HEK293 (cell line): ENCODE results near the gene BDP1.
"Not testable (repeated sequence)": the region's sequence is repeated elsewhere in the genome, so short reads cannot be mapped to it uniquely, and the experiment has no call there.

Experiments used
- CTCF ChIA-PET: fragments of 350-600 bp; formaldehyde crosslinking; extraction: SDS; loops from one replicate; lab custom pipeline; 2021; ENCODE audit warnings: antibody characterized with exemption; lab: Yijun Ruan, JAX
- POLR2A ChIA-PET: fragments of 300-600 bp; formaldehyde crosslinking; extraction: SDS; loops from one replicate; lab custom pipeline; 2020; ENCODE audit warnings: antibody characterized with exemption, inconsistent platforms; lab: Yijun Ruan, JAX
- H3K27ac ChIP-seq: fragments of 200-500 bp; sonication (Bioruptor generic); 2 replicates; pipeline ENCODE4 v1.5.1; 2014; ENCODE audit warnings: low read depth, low read length, control low read depth, inconsistent platforms; ENCODE audit errors: extremely low read depth
- H3K36me3 ChIP-seq, 2 experiments: fragments of 200-500 bp in 1 of 2; sonication (Bioruptor generic) in 1 of 2; 1 replicate in 1 of 2; 2 replicates in 1 of 2; pipeline ENCODE4 v1.5.1; 2014 to 2017; ENCODE audit warnings: inconsistent platforms in 2 of 2, low read length in 2 of 2; ENCODE audit not compliant: control insufficient read depth in 2 of 2, insufficient read depth in 1 of 2
- H3K4me1 ChIP-seq: fragments of 200-500 bp; sonication (Bioruptor generic); 2 replicates; pipeline ENCODE4 v1.5.1; 2014; ENCODE audit warnings: mild to moderate bottlenecking, low read length, inconsistent platforms; ENCODE audit not compliant: control insufficient read depth, insufficient read depth
- H3K4me3 ChIP-seq: 2 replicates; pipeline ENCODE4 v1.5.1; 2011; ENCODE audit warnings: low read depth, mild to moderate bottlenecking, control low read depth, low read length, moderate library complexity
- H3K9me3 ChIP-seq: fragments of 200-500 bp; sonication (Bioruptor generic); 2 replicates; pipeline ENCODE4 v1.5.1; 2014; ENCODE audit warnings: low read depth, low read length, inconsistent platforms; ENCODE audit not compliant: control insufficient read depth, insufficient read depth
- KLF8 ChIP-seq: fragments of 450-650 bp; formaldehyde crosslinking; IDR thresholded peaks from 2 replicates; pipeline ENCODE4 v1.5.1; 2016; ENCODE audit warnings: missing biosample characterization, missing genetic modification characterization
- OSR2 ChIP-seq: fragments of 450-650 bp; formaldehyde crosslinking; IDR thresholded peaks from 2 replicates; pipeline ENCODE4 v1.5.1; 2016; ENCODE audit warnings: missing biosample characterization, missing genetic modification characterization
- PRDM6 ChIP-seq: fragments of 450-650 bp; formaldehyde crosslinking; IDR thresholded peaks from 2 replicates; pipeline ENCODE4 v1.5.1; 2017; ENCODE audit warnings: missing biosample characterization, missing genetic modification characterization
- SCRT2 ChIP-seq: fragments of 450-650 bp; formaldehyde crosslinking; IDR thresholded peaks from 2 replicates; pipeline ENCODE4 v1.5.1; 2016; ENCODE audit warnings: missing biosample characterization, missing genetic modification characterization
- ZNF114 ChIP-seq: fragments of 450-650 bp; formaldehyde crosslinking; IDR thresholded peaks from 2 replicates; pipeline ENCODE4 v1.5.0; 2017; ENCODE audit warnings: missing biosample characterization, missing genetic modification characterization
- ZNF2 ChIP-seq: fragments of 450-650 bp; formaldehyde crosslinking; IDR thresholded peaks from 2 replicates; pipeline ENCODE4 v1.5.1; 2016; ENCODE audit warnings: missing biosample characterization, missing genetic modification characterization
- ZNF221 ChIP-seq: fragments of 450-650 bp; formaldehyde crosslinking; IDR thresholded peaks from 2 replicates; pipeline ENCODE4 v1.5.1; 2017; ENCODE audit warnings: missing biosample characterization, missing genetic modification characterization, borderline replicate concordance
- ZNF571 ChIP-seq: fragments of 450-650 bp; formaldehyde crosslinking; IDR thresholded peaks from 2 replicates; pipeline ENCODE4 v1.5.0; 2017; ENCODE audit warnings: missing biosample characterization, missing genetic modification characterization
- ZNF639 ChIP-seq: fragments of 450-650 bp; formaldehyde crosslinking; IDR thresholded peaks from 2 replicates; pipeline ENCODE4 v1.5.1; 2016; ENCODE audit warnings: missing biosample characterization, missing genetic modification characterization
- ZNF654 ChIP-seq: fragments of 450-650 bp; formaldehyde crosslinking; IDR thresholded peaks from 2 replicates; pipeline ENCODE4 v1.5.1; 2016; ENCODE audit warnings: low read depth, missing biosample characterization, missing genetic modification characterization
- ZNF658 ChIP-seq: fragments of 450-650 bp; formaldehyde crosslinking; IDR thresholded peaks from 2 replicates; pipeline ENCODE4; 2016; ENCODE audit warnings: missing biosample characterization, missing genetic modification characterization
- ZSCAN30 ChIP-seq: fragments of 450-650 bp; IDR thresholded peaks from 2 replicates; pipeline ENCODE4 v1.5.1; 2018; ENCODE audit warnings: missing biosample characterization, mild to moderate bottlenecking, missing genetic modification characterization, moderate library complexity
- ZXDB ChIP-seq: fragments of 450-650 bp; formaldehyde crosslinking; IDR thresholded peaks from 2 replicates; pipeline ENCODE4 v1.5.1; 2016; ENCODE audit warnings: missing biosample characterization, missing genetic modification characterization
- TF ChIP-seq, protein P1 (sequence below): fragments of 450-650 bp; formaldehyde crosslinking; IDR thresholded peaks from 2 replicates; pipeline ENCODE4 v1.5.1; 2016; ENCODE audit warnings: missing biosample characterization, missing genetic modification characterization
- TF ChIP-seq, protein P2 (sequence below): fragments of 450-650 bp; formaldehyde crosslinking; IDR thresholded peaks from 2 replicates; pipeline ENCODE4 v1.5.1; 2016; ENCODE audit warnings: missing biosample characterization, missing genetic modification characterization, borderline replicate concordance
- TF ChIP-seq, protein P3 (sequence below): fragments of 450-650 bp; formaldehyde crosslinking; IDR thresholded peaks from 2 replicates; pipeline ENCODE4 v1.5.1; 2016; ENCODE audit warnings: missing biosample characterization, missing genetic modification characterization
- TF ChIP-seq, protein P4 (sequence below): fragments of 450-650 bp; formaldehyde crosslinking; IDR thresholded peaks from 2 replicates; pipeline ENCODE4 v1.5.1; 2016; ENCODE audit warnings: missing biosample characterization, missing genetic modification characterization

BDP1 gene

GRCh38 chr5:71601222-71602026, 146.0 kb downstream of the BDP1 start (continued):
- TF ChIP-seq PRDM6 (tag by site-specific recombination), result peak; percentile 99
- TF ChIP-seq, protein P1, sequence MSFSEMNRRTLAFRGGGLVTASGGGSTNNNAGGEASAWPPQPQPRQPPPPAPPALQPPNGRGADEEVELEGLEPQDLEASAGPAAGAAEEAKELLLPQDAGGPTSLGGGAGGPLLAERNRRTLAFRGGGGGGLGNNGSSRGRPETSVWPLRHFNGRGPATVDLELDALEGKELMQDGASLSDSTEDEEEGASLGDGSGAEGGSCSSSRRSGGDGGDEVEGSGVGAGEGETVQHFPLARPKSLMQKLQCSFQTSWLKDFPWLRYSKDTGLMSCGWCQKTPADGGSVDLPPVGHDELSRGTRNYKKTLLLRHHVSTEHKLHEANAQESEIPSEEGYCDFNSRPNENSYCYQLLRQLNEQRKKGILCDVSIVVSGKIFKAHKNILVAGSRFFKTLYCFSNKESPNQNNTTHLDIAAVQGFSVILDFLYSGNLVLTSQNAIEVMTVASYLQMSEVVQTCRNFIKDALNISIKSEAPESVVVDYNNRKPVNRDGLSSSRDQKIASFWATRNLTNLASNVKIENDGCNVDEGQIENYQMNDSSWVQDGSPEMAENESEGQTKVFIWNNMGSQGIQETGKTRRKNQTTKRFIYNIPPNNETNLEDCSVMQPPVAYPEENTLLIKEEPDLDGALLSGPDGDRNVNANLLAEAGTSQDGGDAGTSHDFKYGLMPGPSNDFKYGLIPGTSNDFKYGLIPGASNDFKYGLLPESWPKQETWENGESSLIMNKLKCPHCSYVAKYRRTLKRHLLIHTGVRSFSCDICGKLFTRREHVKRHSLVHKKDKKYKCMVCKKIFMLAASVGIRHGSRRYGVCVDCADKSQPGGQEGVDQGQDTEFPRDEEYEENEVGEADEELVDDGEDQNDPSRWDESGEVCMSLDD (tag by site-specific recombination), result 0 out of 2 replicates have a peak, but pooled peaks have one; percentile 34
- no peak for TF ChIP-seq ZNF658 (tag by site-specific recombination)
- 0 out of 2 replicates have a peak, but pooled peaks have one; percentile 19 for TF ChIP-seq ZSCAN30 (tag by site-specific recombination)
- TF ChIP-seq, protein P2, sequence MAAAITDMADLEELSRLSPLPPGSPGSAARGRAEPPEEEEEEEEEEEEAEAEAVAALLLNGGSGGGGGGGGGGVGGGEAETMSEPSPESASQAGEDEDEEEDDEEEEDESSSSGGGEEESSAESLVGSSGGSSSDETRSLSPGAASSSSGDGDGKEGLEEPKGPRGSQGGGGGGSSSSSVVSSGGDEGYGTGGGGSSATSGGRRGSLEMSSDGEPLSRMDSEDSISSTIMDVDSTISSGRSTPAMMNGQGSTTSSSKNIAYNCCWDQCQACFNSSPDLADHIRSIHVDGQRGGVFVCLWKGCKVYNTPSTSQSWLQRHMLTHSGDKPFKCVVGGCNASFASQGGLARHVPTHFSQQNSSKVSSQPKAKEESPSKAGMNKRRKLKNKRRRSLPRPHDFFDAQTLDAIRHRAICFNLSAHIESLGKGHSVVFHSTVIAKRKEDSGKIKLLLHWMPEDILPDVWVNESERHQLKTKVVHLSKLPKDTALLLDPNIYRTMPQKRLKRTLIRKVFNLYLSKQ (tag by site-specific recombination), result no peak
- 0 out of 2 replicates have a peak, but pooled peaks have one; percentile 9 for TF ChIP-seq ZNF654 (tag by site-specific recombination)
- TF ChIP-seq KLF8 (tag by site-specific recombination), result peak; percentile 44; the same call in 1 of the 2 replicates
- peak; percentile 82 for TF ChIP-seq ZNF2
- peak; percentile 69 for TF ChIP-seq ZXDB (tag by site-specific recombination)
- TF ChIP-seq ZNF571 (tag by site-specific recombination), result no peak
- TF ChIP-seq ZNF221 (tag by site-specific recombination), result no peak
- TF ChIP-seq, protein P3, sequence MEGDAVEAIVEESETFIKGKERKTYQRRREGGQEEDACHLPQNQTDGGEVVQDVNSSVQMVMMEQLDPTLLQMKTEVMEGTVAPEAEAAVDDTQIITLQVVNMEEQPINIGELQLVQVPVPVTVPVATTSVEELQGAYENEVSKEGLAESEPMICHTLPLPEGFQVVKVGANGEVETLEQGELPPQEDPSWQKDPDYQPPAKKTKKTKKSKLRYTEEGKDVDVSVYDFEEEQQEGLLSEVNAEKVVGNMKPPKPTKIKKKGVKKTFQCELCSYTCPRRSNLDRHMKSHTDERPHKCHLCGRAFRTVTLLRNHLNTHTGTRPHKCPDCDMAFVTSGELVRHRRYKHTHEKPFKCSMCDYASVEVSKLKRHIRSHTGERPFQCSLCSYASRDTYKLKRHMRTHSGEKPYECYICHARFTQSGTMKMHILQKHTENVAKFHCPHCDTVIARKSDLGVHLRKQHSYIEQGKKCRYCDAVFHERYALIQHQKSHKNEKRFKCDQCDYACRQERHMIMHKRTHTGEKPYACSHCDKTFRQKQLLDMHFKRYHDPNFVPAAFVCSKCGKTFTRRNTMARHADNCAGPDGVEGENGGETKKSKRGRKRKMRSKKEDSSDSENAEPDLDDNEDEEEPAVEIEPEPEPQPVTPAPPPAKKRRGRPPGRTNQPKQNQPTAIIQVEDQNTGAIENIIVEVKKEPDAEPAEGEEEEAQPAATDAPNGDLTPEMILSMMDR (tag by site-specific recombination), result peak; percentile 72
- peak; percentile 75; the same call in 1 of the 2 replicates for TF ChIP-seq ZNF639 (tag by site-specific recombination)
- TF ChIP-seq OSR2 (tag by site-specific recombination), result peak; percentile 54
- no peak for TF ChIP-seq ZNF114
- TF ChIP-seq, protein P4, sequence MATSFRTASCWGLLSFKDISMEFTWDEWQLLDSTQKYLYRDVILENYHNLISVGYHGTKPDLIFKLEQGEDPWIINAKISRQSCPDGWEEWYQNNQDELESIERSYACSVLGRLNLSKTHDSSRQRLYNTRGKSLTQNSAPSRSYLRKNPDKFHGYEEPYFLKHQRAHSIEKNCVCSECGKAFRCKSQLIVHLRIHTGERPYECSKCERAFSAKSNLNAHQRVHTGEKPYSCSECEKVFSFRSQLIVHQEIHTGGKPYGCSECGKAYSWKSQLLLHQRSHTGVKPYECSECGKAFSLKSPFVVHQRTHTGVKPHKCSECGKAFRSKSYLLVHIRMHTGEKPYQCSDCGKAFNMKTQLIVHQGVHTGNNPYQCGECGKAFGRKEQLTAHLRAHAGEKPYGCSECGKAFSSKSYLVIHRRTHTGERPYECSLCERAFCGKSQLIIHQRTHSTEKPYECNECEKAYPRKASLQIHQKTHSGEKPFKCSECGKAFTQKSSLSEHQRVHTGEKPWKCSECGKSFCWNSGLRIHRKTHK (tag by site-specific recombination), result no peak
- peak; percentile 25; the same call in 1 of the 2 replicates for TF ChIP-seq SCRT2 (tag by site-specific recombination)

GRCh38 chr5:71609916-71610315, 154.5 kb downstream of the BDP1 start:
- POLR2A ChIA-PET, H3K4me3 ChIP-seq, H3K27ac ChIP-seq, H3K9me3 ChIP-seq, H3K4me1 ChIP-seq: not testable (repeated sequence)
- CTCF ChIA-PET, result interaction anchor here (1.8 kb wide), 1 partner anchor 9 kb away, joined by 7 read pairs; no protein-coding TSS in a partner anchor
- H3K36me3 ChIP-seq, result peaks cover 11 to 13% of the 10 kb centered on the region in 2 experiments; a peak in 2 of 3 replicates
